ENCODE results near the gene BCL7B.

DNA sequence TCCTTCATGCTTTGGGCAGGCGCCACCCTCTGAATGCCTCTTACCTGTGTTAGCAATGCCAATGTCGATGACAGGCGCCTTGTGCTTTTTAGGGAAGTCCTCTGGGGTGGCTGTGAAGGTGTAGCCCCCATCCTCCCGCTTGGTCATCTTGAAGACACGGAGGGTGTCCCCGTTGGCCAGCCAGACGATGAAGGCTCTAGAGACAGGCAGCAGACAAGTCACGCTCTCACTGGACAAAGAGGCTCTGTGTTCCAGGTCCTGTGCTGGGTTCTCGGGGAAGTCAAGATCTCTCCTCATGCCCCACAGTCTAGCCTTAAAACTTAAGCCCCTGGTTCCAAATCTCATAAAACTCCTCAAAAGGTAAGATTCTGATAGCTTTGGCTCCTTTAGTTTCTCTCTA, 15.8 kb upstream of the BCL7B start:
- TF ChIP-seq, protein P1, sequence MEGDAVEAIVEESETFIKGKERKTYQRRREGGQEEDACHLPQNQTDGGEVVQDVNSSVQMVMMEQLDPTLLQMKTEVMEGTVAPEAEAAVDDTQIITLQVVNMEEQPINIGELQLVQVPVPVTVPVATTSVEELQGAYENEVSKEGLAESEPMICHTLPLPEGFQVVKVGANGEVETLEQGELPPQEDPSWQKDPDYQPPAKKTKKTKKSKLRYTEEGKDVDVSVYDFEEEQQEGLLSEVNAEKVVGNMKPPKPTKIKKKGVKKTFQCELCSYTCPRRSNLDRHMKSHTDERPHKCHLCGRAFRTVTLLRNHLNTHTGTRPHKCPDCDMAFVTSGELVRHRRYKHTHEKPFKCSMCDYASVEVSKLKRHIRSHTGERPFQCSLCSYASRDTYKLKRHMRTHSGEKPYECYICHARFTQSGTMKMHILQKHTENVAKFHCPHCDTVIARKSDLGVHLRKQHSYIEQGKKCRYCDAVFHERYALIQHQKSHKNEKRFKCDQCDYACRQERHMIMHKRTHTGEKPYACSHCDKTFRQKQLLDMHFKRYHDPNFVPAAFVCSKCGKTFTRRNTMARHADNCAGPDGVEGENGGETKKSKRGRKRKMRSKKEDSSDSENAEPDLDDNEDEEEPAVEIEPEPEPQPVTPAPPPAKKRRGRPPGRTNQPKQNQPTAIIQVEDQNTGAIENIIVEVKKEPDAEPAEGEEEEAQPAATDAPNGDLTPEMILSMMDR (IDR thresholded peaks at IDR 0.05; ENCODE audit: extremely low read depth in 1 of 2, insufficient read depth in 1 of 2, low read depth in 1 of 2, low read length in 2 of 2): no peak
- TF ChIP-seq, protein P2, sequence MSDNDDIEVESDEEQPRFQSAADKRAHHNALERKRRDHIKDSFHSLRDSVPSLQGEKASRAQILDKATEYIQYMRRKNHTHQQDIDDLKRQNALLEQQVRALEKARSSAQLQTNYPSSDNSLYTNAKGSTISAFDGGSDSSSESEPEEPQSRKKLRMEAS (IDR thresholded peaks at IDR 0.05; ENCODE audit: insufficient read depth, insufficient read length): no peak
- TF ChIP-seq POLR2AphosphoS5 (IDR thresholded peaks at IDR 0.05; ENCODE audit: insufficient read depth, low read depth, low read length): no peak
- TF ChIP-seq EZH2 (IDR thresholded peaks at IDR 0.05; ENCODE audit: borderline replicate concordance, low read depth, low read length, severe bottlenecking): no peak
- no peak for TF ChIP-seq POLR2A (IDR thresholded peaks at IDR 0.05; ENCODE audit: low read depth, low read length)
- TF ChIP-seq JUN (IDR thresholded peaks at IDR 0.05; ENCODE audit: borderline replicate concordance, insufficient read depth, insufficient read length, low read depth): no peak
- TF ChIP-seq MYC (IDR thresholded peaks at IDR 0.05; ENCODE audit: low read depth, low read length): no peak

All from endothelial cell of umbilical vein (primary cell).